HCT116 (cell line): ENCODE results near the gene P2RY14. TPM values are rescaled to one million over a fixed set of nuclear protein-coding genes. Genes with fewer than 3 reads are reported as not detected.

Source experiments
- ATAC-seq: fragments of 200-7000 bp; cut with Tn5 transposase; 2 replicates; pipeline ENCODE4 v1.9.1; 2020; ENCODE audit warnings: mild to moderate bottlenecking, moderate library complexity
- BruUV-seq: library from RNA; stranded (reverse); fragments of 400-500 nt; replicated peaks from 2 replicates; lab custom pipeline; 2021; lab: Mats Ljungman, UMichigan
- CTCF ChIA-PET: fragments of 300-600 bp; sonication (Branson Sonifier 250); formaldehyde crosslinking; loops from one replicate; lab custom pipeline; 2021; ENCODE audit warnings: antibody characterized with exemption; lab: Charles Lee
- POLR2A ChIA-PET: fragments of 300-600, 350-600 bp; sonication (Branson Sonifier 250); formaldehyde crosslinking; loops from one replicate; lab custom pipeline; 2021; ENCODE audit warnings: antibody characterized with exemption; lab: Charles Lee
- RAD21 ChIA-PET, 2 experiments: fragments of 300-600 bp; sonication (Branson Sonifier 250); formaldehyde crosslinking; loops; one replicate each; lab custom pipeline; 2023; ENCODE audit warnings: low total read pairs in 2 of 2; ENCODE audit not compliant: uncharacterized antibody in 2 of 2, unreplicated experiment in 2 of 2, low non-redundant PET in 1 of 2; lab: Charles Lee
- DNase-seq: peaks from one replicate; pipeline ENCODE4 v3.0.0-alpha.2; 2010; ENCODE audit warnings: low read depth, low spot score
- H2AFZ ChIP-seq: fragments of 200-600 bp; shearing (Covaris generic), sonication (generic); 2 replicates; pipeline ENCODE4 v1.6.1; 2017; ENCODE audit warnings: low read depth, mixed run types, mixed read lengths, antibody characterized with exemption, low read length; ENCODE audit not compliant: poor library complexity, severe bottlenecking
- H3K27ac ChIP-seq: 2 replicates; pipeline ENCODE4 v1.5.1; 2012; ENCODE audit warnings: low read depth, low read length
- H3K27me3 ChIP-seq: fragments of 200-600 bp; sonication (generic); 2 replicates; pipeline ENCODE4 v1.6.1; 2016; ENCODE audit warnings: mixed run types, low read length, mixed read lengths; ENCODE audit not compliant: insufficient read depth
- H3K36me3 ChIP-seq, 2 experiments: fragments of 200-500 bp in 1 of 2; fragments of 200-600 bp in 1 of 2; sonication (Bioruptor generic) in 1 of 2; sonication (generic) in 1 of 2; 2 replicates each; pipeline versions ENCODE4 v1.5.1 to v1.6.1; 2014 to 2016; ENCODE audit warnings: low read length in 2 of 2, inconsistent platforms in 1 of 2, mixed read lengths in 1 of 2, mixed run types in 1 of 2; ENCODE audit not compliant: insufficient read depth in 2 of 2, control insufficient read depth in 1 of 2
- H3K4me1 ChIP-seq, 2 experiments: fragments of 200-600 bp in 1 of 2; sonication (generic) in 1 of 2; 2 replicates each; pipeline versions ENCODE4 v1.5.1 to v1.6.1; 2012 to 2017; ENCODE audit warnings: low read length in 2 of 2, inconsistent platforms in 1 of 2, mild to moderate bottlenecking in 1 of 2, mixed read lengths in 1 of 2, mixed run types in 1 of 2, moderate library complexity in 1 of 2; ENCODE audit not compliant: insufficient read depth in 2 of 2, control insufficient read depth in 1 of 2
- H3K4me2 ChIP-seq: fragments of 200-600 bp; sonication (generic); 2 replicates; pipeline ENCODE4 v1.6.1; 2017; ENCODE audit warnings: mixed run types, low read length, mixed read lengths
- H3K4me3 ChIP-seq, 2 experiments: fragments of 200-600 bp in 1 of 2; sonication (generic) in 1 of 2; replicated peaks in 1 of 2; 2 replicates each; pipeline ENCODE4 v1.5.1; 2011 to 2016; ENCODE audit warnings: low read length in 2 of 2, control low read depth in 1 of 2, low read depth in 1 of 2, mild to moderate bottlenecking in 1 of 2, mixed read lengths in 1 of 2, mixed run types in 1 of 2
- H3K79me2 ChIP-seq: fragments of 200-600 bp; sonication (generic); 2 replicates; pipeline ENCODE4 v1.6.1; 2017; ENCODE audit warnings: mild to moderate bottlenecking, mixed run types, low read length, moderate library complexity, mixed read lengths; ENCODE audit not compliant: insufficient read depth
- H3K9ac ChIP-seq: fragments of 200-600 bp; sonication (generic); 2 replicates; pipeline ENCODE4 v1.6.1; 2016; ENCODE audit warnings: low read length, mixed read lengths
- H3K9me2 ChIP-seq: fragments of 200-600 bp; sonication (generic), shearing (Covaris generic); 2 replicates; pipeline ENCODE4 v1.6.1; 2017; ENCODE audit warnings: mixed run types, mild to moderate bottlenecking, moderate library complexity; ENCODE audit not compliant: insufficient read depth
- H3K9me3 ChIP-seq, 2 experiments: fragments of 200-500 bp in 1 of 2; fragments of 200-600 bp in 1 of 2; sonication (Bioruptor generic) in 1 of 2; sonication (generic) in 1 of 2; 2 replicates each; pipeline ENCODE4 v1.6.1; 2014 to 2017; ENCODE audit warnings: low read length in 2 of 2, mixed read lengths in 2 of 2, inconsistent platforms in 1 of 2, low read depth in 1 of 2, mild to moderate bottlenecking in 1 of 2, mixed run types in 1 of 2, moderate library complexity in 1 of 2; ENCODE audit not compliant: control insufficient read depth in 1 of 2, insufficient read depth in 1 of 2
- H4K20me1 ChIP-seq: fragments of 200-600 bp; sonication (generic), shearing (Covaris generic); 2 replicates; pipeline ENCODE4 v1.6.1; 2017; ENCODE audit warnings: mixed run types, mild to moderate bottlenecking, moderate library complexity; ENCODE audit not compliant: insufficient read depth
- ATF3 ChIP-seq: IDR thresholded peaks from 2 replicates; pipeline ENCODE4 v1.6.1; 2012
- CEBPB ChIP-seq: IDR thresholded peaks from 2 replicates; pipeline ENCODE4 v1.6.1; 2012; ENCODE audit warnings: low read depth
- CTCF ChIP-seq, 3 experiments: fragments of 200-600 bp in 1 of 3; sonication (generic) in 1 of 3; IDR thresholded peaks in 2 of 3; conservative IDR thresholded peaks in 1 of 3; 2 replicates each; pipeline ENCODE4 v1.5.1; 2012 to 2017; ENCODE audit warnings: low read depth in 2 of 3, low read length in 2 of 3, antibody characterized with exemption in 1 of 3, borderline replicate concordance in 1 of 3, control low read depth in 1 of 3, mild to moderate bottlenecking in 1 of 3, mixed read lengths in 1 of 3, mixed run types in 1 of 3, moderate library complexity in 1 of 3; ENCODE audit not compliant: insufficient read depth in 1 of 3
- ELF1 ChIP-seq: IDR thresholded peaks from 2 replicates; pipeline ENCODE4 v1.6.1; 2012; ENCODE audit warnings: low read depth, borderline replicate concordance
- EZH2 ChIP-seq: fragments of 200-600 bp; sonication (generic); IDR thresholded peaks from 2 replicates; pipeline ENCODE4 v1.6.1; 2017; ENCODE audit warnings: antibody characterized with exemption, mixed run types
- FOSL1 ChIP-seq: IDR thresholded peaks from 2 replicates; pipeline ENCODE4 v1.6.1; 2012; ENCODE audit warnings: low read depth
- JUND ChIP-seq: IDR thresholded peaks from 2 replicates; pipeline ENCODE4 v1.6.1; 2012
- MAX ChIP-seq: IDR thresholded peaks from 2 replicates; pipeline ENCODE4 v1.6.1; 2012
- POLR2A ChIP-seq: IDR thresholded peaks from 2 replicates; pipeline ENCODE4 v1.7.0; 2011; ENCODE audit warnings: borderline replicate concordance; ENCODE audit not compliant: insufficient read depth, insufficient read length; ENCODE audit errors: extremely low read depth
- REST ChIP-seq: IDR thresholded peaks from 2 replicates; pipeline ENCODE4 v1.6.1; 2012; ENCODE audit warnings: low read depth
- SIN3A ChIP-seq: IDR thresholded peaks from 2 replicates; pipeline ENCODE4 v1.6.1; 2012; ENCODE audit warnings: low read depth
- SP1 ChIP-seq: IDR thresholded peaks from 2 replicates; pipeline ENCODE4 v1.6.1; 2012; ENCODE audit warnings: low read depth
- YY1 ChIP-seq: IDR thresholded peaks from 2 replicates; pipeline ENCODE4 v1.6.1; 2011; ENCODE audit warnings: low read length, low read depth, moderate library complexity, mild to moderate bottlenecking; ENCODE audit not compliant: insufficient replicate concordance; ENCODE audit errors: extremely low read depth
- ZBTB33 ChIP-seq: IDR thresholded peaks from 2 replicates; pipeline ENCODE4 v1.6.1; 2011; ENCODE audit warnings: mild to moderate bottlenecking, low read length, moderate library complexity; ENCODE audit not compliant: insufficient replicate concordance; ENCODE audit errors: extremely low read depth
- ZFX ChIP-seq: fragments of 450-650 bp; IDR thresholded peaks from 2 replicates; pipeline ENCODE4 v1.6.1; 2017
- ZNF274 ChIP-seq: fragments of 200-500 bp; sonication (Bioruptor generic); IDR thresholded peaks from 2 replicates; pipeline ENCODE4 v1.6.1; 2014; ENCODE audit warnings: mild to moderate bottlenecking, low read depth, low read length, inconsistent platforms
- intact Hi-C: fragments of 100-400 bp; cut with micrococcal nuclease; formaldehyde crosslinking; loops from 2 replicates; pipeline ENCODE4 v1.10.0; 2022
- total RNA-seq: library from RNA; stranded (reverse); gene quantifications from one replicate; pipeline ENCODE4 v1.2.1, GENCODE V29; 2021; ENCODE audit not compliant: unreplicated experiment

The P2RY14 gene
- total RNA-seq, 1 experiment from 2014 or later = not detected

- TF ChIP-seq CTCF (IDR thresholded peaks at IDR 0.05 in 2 of 3, conservative IDR thresholded peaks at IDR 0.05 in 1 of 3; ENCODE audit: borderline replicate concordance in 1 of 3, insufficient read depth in 1 of 3, low read depth in 2 of 3, low read length in 2 of 3) = no peak
These were observed 25.4 kb upstream of the P2RY14 start (continued) for GRCh38 chr3:151303751-151304150.

GRCh38 chr3:151301787-151302186, 23.4 kb upstream of the P2RY14 start:
- RAD21 ChIA-PET = no interaction called here
- intact Hi-C loops = no loop called here

More at GRCh38 chr3:151301787-151302186, 23.4 kb upstream of the P2RY14 start:
- Histone ChIP-seq H3K27me3 (no peaks in the 10 kb centered on the region), H2AFZ (no peak overlapping the region)
- TF ChIP-seq JUND (no peak), FOSL1 (no peak), YY1 (no peak), MAX (no peak), EZH2 (no peak), ZBTB33 (no peak), ZFX (no peak), ATF3 (no peak), ZNF274 (no peak), ELF1 (no peak), POLR2A (no peak), REST (no peak), SIN3A (no peak), SP1 (no peak), CEBPB (no peak)
- TF ChIP-seq, all 23 proteins: peak for 0
- H3K4me3 ChIP-seq = no peak overlapping the region
- POLR2A ChIA-PET = no interaction called here
- H3K79me2 ChIP-seq = no peaks in the 10 kb centered on the region
- no TSS peak for BruUV-seq
- no peak overlapping the region for H3K27ac ChIP-seq
- DNase-seq (no peak), ATAC-seq (no peak)
- peaks cover 26 to 41% of the 10 kb centered on the region in 2 experiments for H3K4me1 ChIP-seq
- no peaks in the 10 kb centered on the region for H3K9me3 ChIP-seq
- no peaks in the 10 kb centered on the region for H3K36me3 ChIP-seq
- H4K20me1 ChIP-seq = no peaks in the 10 kb centered on the region
- H3K9ac ChIP-seq = no peak overlapping the region
- CTCF ChIA-PET = no interaction called here
- H3K9me2 ChIP-seq = no peaks in the 10 kb centered on the region
- H3K4me2 ChIP-seq = no peak overlapping the region
